Measurements from ENCODE around the gene MYOC.
"Not testable (repeated sequence)": the region's sequence is repeated elsewhere in the genome, so short reads cannot be mapped to it uniquely, and the experiment has no call there.

The MYOC gene

DNA sequence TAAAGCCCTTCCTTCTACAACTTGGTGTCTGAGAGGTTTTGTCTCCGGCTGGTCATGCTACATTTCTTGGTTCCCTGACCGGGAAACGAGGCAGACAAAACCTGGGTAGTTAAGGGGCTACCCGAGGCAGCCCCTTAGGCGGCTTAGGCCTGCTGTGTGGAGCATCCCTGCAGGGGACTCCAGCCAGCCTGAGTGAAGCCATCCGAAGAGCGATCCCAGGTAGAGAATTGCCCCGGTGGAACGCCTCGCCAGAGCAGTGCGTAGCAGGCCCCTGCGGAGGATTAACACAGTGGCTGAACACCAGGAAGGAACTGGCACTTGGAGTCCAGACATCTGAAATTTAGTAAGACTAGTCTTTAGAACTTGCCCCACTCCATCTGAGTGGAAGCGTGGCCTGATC is 51.6 kb downstream of the MYOC start:
- FAIRE-seq, result no peak

- not testable (repeated sequence) for FAIRE-seq
Measured at GRCh38 chr1:171600310-171600709, 52.2 kb downstream of the MYOC start.

GRCh38 chr1:171597203-171597602 is 55.3 kb downstream of the MYOC start:
- no peak for FAIRE-seq

GRCh38 chr1:171596705-171597104 is 55.8 kb downstream of the MYOC start:
- FAIRE-seq, result no peak

DNA sequence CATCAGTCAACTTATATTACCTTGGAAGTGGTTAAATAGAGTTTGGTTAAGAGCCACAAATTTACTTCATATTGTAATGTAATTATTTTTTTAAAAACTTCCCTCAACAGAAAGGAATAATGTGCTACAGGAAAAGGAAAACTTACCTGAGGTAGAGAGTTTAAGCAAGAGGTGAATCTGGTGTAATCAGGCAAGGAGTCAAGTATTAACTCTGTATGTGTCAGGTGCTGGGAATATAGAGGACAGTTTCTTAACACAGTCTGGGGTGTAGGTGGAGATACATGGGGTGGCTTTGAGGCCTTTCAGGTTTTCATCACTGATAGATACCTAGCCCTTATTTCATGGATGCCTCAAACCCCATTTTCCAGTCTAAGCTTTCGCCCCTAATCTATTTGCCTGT is 56.4 kb downstream of the MYOC start:
- no peak for FAIRE-seq

DNA sequence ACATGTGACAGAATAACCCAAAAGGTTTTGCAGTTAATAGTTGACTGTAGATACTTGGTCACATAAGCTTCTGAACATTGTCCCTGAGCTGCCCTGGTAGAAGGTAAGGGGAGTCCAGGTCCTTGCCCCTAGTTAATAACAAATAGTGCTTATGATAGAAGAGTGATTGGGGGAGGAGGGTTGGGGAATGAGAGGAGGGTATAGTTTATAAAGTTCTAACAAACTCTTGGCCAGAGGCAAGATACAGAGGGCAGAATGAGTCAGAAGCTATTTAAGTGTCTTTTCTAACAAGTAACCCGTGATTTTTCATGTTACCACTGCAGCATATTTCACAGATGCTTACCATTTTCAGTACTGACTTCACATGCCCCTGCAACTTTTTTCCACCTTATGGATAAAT is 57.2 kb downstream of the MYOC start:
- no peak for FAIRE-seq

GRCh38 chr1:171590022-171590421 is 62.5 kb downstream of the MYOC start:
- no peak for FAIRE-seq

GRCh38 chr1:171588230-171588629 is 64.3 kb downstream of the MYOC start:
- FAIRE-seq, result no peak

- FAIRE-seq, result no peak
Measured at GRCh38 chr1:171585715-171586114, 66.8 kb downstream of the MYOC start.
